ENCODE data around the gene DLX1. TPM values are rescaled to one million over a fixed set of nuclear protein-coding genes. Genes with fewer than 3 reads are reported as not detected.
"Not testable (repeated sequence)": the region's sequence is repeated elsewhere in the genome, so short reads cannot be mapped to it uniquely, and the experiment has no call there.

The DLX1 gene
- total RNA-seq, 1 experiment from 2014 or later = 4.7 TPM

DNA sequence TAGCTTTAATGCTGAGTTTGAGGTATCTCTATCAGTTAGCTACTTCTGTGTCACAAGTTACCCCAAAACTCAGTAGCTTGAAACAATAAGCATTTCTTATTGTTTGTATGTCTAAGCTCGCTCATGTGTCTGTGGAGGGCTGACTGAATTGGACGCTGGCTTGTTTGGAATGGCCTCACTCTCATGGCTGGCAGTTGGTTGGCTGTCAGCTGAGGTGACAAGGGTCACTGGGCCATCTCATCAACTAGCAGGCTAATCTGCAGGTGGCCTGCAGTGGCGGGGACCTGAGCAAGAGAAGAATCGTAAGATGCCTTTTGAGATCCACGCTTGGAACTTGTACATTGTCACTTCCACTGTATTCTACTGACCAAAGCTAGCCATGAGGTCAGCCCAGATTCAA lies 30.8 kb downstream of the DLX1 start:
- no peak overlapping the region for H3K27ac ChIP-seq
- no peak overlapping the region for H3K4me3 ChIP-seq
- no peak for DNase-seq (ENCODE audit: low read depth in 1 of 2, low spot score in 2 of 2)
- H3K9me3 ChIP-seq (replicated peaks) = no peaks in the 10 kb centered on the region
- H3K36me3 ChIP-seq = no peaks in the 10 kb centered on the region
- no peaks in the 10 kb centered on the region for H3K27me3 ChIP-seq (replicated peaks)
- H3K4me1 ChIP-seq (replicated peaks) = peaks cover 11% of the 10 kb centered on the region

DNA sequence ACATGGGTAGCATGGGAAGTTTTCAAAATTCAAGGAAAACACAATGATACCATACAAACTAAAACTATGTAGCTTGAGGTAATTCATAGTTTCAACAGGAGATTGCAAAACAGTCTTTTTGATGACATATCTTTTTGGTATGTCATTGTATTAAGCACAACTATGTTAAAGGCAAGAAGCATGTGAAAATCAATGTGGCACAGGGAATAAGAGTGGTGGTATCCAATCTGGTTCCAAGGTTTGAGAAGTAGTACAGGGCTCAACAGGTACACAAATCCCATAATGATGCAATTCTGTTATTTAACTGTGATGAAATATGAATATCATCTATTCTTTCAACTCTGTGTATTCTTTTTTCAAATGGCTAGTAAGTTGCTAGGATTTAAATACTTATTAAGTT lies 33.8 kb downstream of the DLX1 start:
- Histone ChIP-seq H3K27ac (peak overlapping the region; percentile 67), H3K4me1 (replicated peaks) (peaks cover 11% of the 10 kb centered on the region), H3K9me3 (replicated peaks) (no peaks in the 10 kb centered on the region), H3K27me3 (replicated peaks) (no peaks in the 10 kb centered on the region), H3K36me3 (no peaks in the 10 kb centered on the region), H3K4me3 (no peak overlapping the region)
- no peak for DNase-seq (ENCODE audit: low read depth in 1 of 2, low spot score in 2 of 2)

DNA sequence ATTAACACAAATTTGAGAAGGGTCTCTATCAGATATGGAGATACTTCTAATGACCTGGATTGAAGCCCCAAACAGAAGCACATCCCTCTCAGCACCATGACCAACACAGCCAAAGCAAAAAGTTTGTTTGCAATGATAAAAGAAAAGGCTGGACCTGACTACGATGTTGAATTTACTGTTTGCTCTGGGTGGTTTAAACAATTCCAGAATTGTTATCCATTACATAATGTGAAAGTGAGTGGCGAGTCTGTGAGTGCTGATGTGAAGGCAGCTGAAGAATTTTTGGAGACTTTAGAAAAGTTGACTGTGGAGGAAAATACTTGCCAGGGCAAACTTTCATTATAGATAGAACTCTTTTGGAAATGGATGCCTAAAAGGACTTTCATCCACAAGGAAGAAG lies 34.8 kb downstream of the DLX1 start:
- Histone ChIP-seq H3K4me1 (replicated peaks) (peaks cover 11% of the 10 kb centered on the region), H3K36me3 (no peaks in the 10 kb centered on the region), H3K27ac (no peak overlapping the region), H3K27me3 (replicated peaks) (no peaks in the 10 kb centered on the region), H3K9me3 (replicated peaks) (no peaks in the 10 kb centered on the region), H3K4me3 (no peak overlapping the region)
- no peak for DNase-seq (ENCODE audit: low read depth in 1 of 2, low spot score in 2 of 2)

DNA sequence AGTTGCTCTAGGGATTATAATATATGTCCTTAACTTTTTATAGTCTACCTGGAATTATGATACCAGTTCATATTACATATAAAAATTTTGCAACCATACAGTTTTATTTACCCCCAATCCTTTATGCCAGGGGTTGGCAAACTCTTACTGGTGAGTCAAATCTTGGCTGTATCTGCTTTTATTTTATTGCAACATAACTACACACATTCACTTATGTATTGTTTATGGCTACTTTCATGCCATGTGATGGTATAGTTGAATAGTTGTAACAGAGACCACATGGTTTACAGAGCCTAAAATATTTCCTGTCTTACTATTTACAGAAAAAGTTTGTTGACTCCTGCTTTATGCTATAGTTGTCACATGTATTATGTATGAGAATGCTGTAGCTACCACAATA lies 43.2 kb downstream of the DLX1 start:
- no peak overlapping the region for H3K4me3 ChIP-seq
- H3K27me3 ChIP-seq (replicated peaks) = no peaks in the 10 kb centered on the region
- no peaks in the 10 kb centered on the region for H3K4me1 ChIP-seq (replicated peaks)
- H3K9me3 ChIP-seq (replicated peaks) = no peaks in the 10 kb centered on the region
- H3K27ac ChIP-seq = no peak overlapping the region
- H3K36me3 ChIP-seq = no peaks in the 10 kb centered on the region
- DNase-seq (ENCODE audit: low read depth in 1 of 2, low spot score in 2 of 2) = no peak

DNA sequence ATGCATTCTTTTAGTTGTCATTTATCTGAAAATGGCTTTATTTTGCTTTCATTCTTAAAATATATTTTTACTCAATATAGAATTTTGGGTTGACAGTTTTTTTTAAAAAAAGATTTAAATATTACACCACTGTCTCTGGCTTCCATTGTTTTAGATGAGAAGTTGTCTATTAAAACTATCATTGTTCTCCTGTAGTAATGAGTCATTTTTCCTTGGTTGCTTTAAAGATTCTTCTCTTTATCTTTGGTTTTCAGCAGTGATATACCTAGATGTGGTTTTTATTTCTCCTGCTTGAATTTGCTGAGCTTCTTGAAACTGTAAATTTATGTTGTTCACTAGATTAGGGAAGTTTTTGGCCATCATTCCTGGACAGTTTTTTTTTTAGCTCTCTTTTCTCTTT lies 44.1 kb downstream of the DLX1 start:
- no peak overlapping the region for H3K27ac ChIP-seq
- H3K27me3 ChIP-seq (replicated peaks) = no peaks in the 10 kb centered on the region
- H3K4me1 ChIP-seq (replicated peaks) = no peaks in the 10 kb centered on the region
- H3K9me3 ChIP-seq (replicated peaks) = no peaks in the 10 kb centered on the region
- no peak overlapping the region for H3K4me3 ChIP-seq
- no peak for DNase-seq (ENCODE audit: low read depth in 1 of 2, low spot score in 2 of 2)
- no peaks in the 10 kb centered on the region for H3K36me3 ChIP-seq

DNA sequence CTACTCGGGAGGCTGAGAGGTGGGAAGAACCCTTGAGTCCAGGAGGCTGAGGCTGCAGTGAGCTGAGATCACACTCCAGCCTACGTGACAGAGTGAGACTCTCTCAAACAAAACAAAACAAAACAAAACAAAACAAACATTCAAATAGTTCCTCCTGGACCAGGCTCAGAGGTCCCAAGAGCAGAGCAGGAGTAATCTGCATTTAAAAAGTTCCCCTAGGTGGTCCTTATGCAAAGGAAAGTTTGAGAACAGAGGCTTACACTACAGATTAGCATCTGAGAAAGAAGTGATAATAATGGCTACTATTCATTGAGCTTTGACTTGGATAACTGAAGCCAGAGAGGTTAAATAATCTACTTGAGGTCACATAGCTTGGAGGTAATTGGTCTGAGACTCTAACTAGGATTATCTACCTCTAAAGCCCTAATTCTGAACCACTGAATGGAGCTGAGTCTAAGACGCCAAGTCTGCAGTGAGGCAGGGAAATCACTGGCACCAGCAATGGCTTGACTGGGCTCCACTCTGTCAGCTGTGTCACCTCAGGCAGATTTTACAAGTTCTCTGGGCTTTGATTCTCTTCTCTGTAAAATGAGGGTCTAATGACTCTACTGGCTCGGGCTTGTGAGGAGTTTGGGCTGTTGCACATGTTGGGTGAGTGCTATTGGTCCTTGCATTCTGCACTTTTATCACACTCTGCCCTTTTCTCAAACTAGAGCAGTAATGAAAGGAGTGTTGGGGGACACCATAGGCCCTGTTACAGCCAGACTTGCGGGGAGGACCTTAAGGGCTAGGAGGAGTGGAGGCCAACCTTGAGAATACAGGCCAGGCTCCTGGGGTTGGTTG lies 46.6 kb downstream of the DLX1 start:
- DNase-seq (ENCODE audit: low read depth in 1 of 2, low spot score in 2 of 2) = no peak
- Histone ChIP-seq H3K27me3 (replicated peaks) (no peaks in the 10 kb centered on the region), H3K4me1 (replicated peaks) (no peaks in the 10 kb centered on the region), H3K4me3 (no peak overlapping the region), H3K27ac (no peak overlapping the region), H3K36me3 (no peaks in the 10 kb centered on the region), H3K9me3 (replicated peaks) (no peaks in the 10 kb centered on the region)

DNA sequence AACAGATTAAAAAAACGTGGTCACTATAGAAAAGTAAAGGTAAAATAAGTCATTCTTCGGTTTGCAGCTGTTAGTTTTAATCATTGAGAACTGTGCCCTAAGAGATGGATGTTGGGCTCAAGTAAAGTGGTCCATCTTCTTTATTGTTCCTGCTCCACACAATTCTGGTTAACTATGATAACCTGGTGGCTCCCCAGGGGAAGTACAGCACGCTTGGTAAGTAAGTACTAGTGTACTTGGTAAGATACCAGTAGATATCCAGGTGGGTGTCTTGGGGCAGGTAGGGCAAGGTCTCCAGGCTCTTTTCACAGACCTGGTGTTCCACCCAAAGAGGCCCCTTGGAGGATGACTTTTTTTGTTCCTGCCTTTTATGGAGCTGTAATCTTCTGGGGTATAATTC lies 49.0 kb downstream of the DLX1 start:
- no peaks in the 10 kb centered on the region for H3K4me1 ChIP-seq (replicated peaks)
- H3K4me3 ChIP-seq = no peak overlapping the region
- no peak for DNase-seq (ENCODE audit: low read depth in 1 of 2, low spot score in 2 of 2)
- H3K36me3 ChIP-seq = no peaks in the 10 kb centered on the region
- no peaks in the 10 kb centered on the region for H3K27me3 ChIP-seq (replicated peaks)
- H3K27ac ChIP-seq = no peak overlapping the region
- no peaks in the 10 kb centered on the region for H3K9me3 ChIP-seq (replicated peaks)

DNA sequence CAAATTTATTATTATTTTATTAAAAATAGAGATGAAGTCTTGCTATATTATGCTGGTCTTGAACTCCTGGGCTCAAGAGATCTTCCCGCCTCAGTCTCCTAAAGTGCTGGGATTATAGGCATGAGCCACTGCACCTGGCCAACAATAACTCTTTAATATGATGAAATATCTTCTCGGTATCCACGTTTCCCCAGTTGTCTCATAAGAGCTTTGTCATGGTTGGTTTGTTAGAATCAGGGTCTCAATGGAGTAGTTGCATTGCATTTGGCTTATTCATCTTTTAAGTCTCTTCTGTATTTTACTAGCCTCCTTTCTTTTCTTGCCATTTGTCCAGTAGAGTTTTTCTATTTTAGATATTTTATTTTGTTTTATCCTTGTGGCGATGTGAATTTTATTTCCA lies 50.1 kb downstream of the DLX1 start:
- H3K27ac ChIP-seq = no peak overlapping the region
- no peaks in the 10 kb centered on the region for H3K36me3 ChIP-seq
- DNase-seq (ENCODE audit: low read depth in 1 of 2, low spot score in 2 of 2) = no peak
- no peaks in the 10 kb centered on the region for H3K27me3 ChIP-seq (replicated peaks)
- H3K4me1 ChIP-seq (replicated peaks) = no peaks in the 10 kb centered on the region
- no peak overlapping the region for H3K4me3 ChIP-seq
- no peaks in the 10 kb centered on the region for H3K9me3 ChIP-seq (replicated peaks)

DNA sequence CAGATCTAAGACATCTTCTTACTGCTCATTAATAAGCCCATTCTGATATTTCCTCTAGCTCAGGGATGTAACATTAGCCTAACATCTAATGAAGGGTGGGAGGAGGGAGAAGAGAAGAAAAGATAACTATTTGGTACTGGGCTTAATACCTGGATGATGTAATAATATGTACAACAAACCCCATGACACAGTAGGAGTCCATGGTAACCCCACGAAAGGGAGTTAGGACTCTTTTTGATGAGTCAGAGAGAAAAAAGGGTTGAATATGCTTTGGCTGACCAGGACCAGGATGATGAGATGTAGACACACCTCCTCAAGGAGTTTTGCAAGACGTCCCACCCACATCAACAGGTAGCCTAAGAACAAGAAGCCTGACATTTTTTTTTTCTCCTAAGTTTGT lies 51.8 kb downstream of the DLX1 start:
- no peaks in the 10 kb centered on the region for H3K9me3 ChIP-seq (replicated peaks)
- H3K4me3 ChIP-seq = no peak overlapping the region
- no peak for DNase-seq (ENCODE audit: low read depth in 1 of 2, low spot score in 2 of 2)
- H3K4me1 ChIP-seq (replicated peaks) = no peaks in the 10 kb centered on the region
- no peaks in the 10 kb centered on the region for H3K27me3 ChIP-seq (replicated peaks)
- no peak overlapping the region for H3K27ac ChIP-seq
- H3K36me3 ChIP-seq = no peaks in the 10 kb centered on the region

DNA sequence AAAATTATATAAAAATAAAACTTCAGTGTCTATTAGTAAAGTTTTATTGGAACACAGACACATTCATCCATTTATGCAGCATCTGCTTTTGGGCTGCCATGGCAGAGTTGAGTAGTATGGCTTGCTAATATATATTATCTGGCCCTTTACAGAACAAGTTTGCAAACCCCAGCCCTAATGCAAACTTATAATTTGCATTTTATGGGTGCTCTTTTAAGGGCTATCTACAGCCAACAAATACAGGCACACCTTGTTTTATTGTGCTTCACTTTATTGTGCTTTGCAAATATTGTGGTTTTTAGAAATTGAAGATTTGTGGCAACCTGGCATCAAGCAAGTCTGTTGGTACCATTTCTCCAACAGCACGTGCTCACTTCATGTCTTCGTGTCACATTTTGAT lies 52.6 kb downstream of the DLX1 start:
- Histone ChIP-seq H3K4me3 (no peak overlapping the region), H3K27me3 (replicated peaks) (no peaks in the 10 kb centered on the region)
- no peak for DNase-seq (ENCODE audit: low read depth in 1 of 2, low spot score in 2 of 2)

DNA sequence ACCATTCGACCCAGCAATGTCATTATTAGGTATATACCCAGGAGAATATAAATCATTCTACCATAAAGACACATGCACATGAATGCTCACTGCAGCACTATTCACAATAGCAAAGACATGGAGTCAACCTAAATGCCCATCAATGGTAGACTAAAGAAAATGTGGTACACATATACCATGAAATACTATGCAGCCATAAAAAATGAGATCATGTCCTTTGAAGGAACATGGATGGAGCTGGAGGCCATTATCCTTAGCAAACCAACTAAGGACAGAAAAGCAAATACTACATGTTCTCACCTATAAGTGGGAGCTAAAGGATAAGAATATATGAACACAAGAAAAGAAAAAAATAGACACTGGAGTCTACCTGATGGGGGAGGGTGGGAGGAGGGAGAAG lies 53.4 kb downstream of the DLX1 start:
- not testable (repeated sequence) for H3K4me3 ChIP-seq; H3K9me3 ChIP-seq (replicated peaks); H3K27ac ChIP-seq; H3K36me3 ChIP-seq; H3K27me3 ChIP-seq (replicated peaks); DNase-seq (ENCODE audit: low read depth in 1 of 2, low spot score in 2 of 2); H3K4me1 ChIP-seq (replicated peaks)

More for the DNA sequence above, 52.6 kb downstream of the DLX1 start:
- H3K4me1 ChIP-seq (replicated peaks) = no peaks in the 10 kb centered on the region
- no peaks in the 10 kb centered on the region for H3K9me3 ChIP-seq (replicated peaks)
- no peak overlapping the region for H3K27ac ChIP-seq
- H3K36me3 ChIP-seq = no peaks in the 10 kb centered on the region

Other genes starting within 250 kb of the DLX1 start
- gene SLC25A12, start 191.3 kb upstream of the DLX1 start, total RNA-seq (2014; rRNA removed; shearing (Covaris generic)) = 14.3 and 21.1 TPM in 2 replicates
- 111 and 122 TPM in 2 replicates for gene HAT1, start 163.0 kb upstream of the DLX1 start, total RNA-seq (2014; rRNA removed; shearing (Covaris generic))
- gene METAP1D, start 85.6 kb upstream of the DLX1 start, total RNA-seq (2014; rRNA removed; shearing (Covaris generic)) = 6.3 and 11.3 TPM in 2 replicates
- 0.92 TPM in 1 of 2 replicates, not detected in the other for gene DLX2, start 17.4 kb downstream of the DLX1 start, total RNA-seq (2014; rRNA removed; shearing (Covaris generic))